ENCODE results near the gene CROCC. TPM values are rescaled to one million over a fixed set of nuclear protein-coding genes. Genes with fewer than 3 reads are reported as not detected.

Gene CROCC
- total RNA-seq, 4 donors from 2014 or later: 13.0 to 149 (median 23.7) TPM

GRCh38 chr1:16976966-16977365 lies 55.2 kb downstream of the CROCC start:
- intact Hi-C loops (cut with DNase I; ENCODE audit: low total_unique reads) (no loop called here), in situ Hi-C loops (cut with MboI; ENCODE audit: low pct_ligation_motif_present in 1 of 4, low pct_unique_long_range_greater_than_20kb in 1 of 4, low sequenced_read_pairs in 3 of 4) (no loop called here)
- no peaks in the 10 kb centered on the region for H3K36me3 ChIP-seq
- no peak overlapping the region for H3K4me3 ChIP-seq
- TF ChIP-seq CTCF (IDR thresholded peaks at IDR 0.05) (no peak), POLR2A (IDR thresholded peaks at IDR 0.05) (no peak), POLR2AphosphoS5 (IDR thresholded peaks at IDR 0.05) (no peak), EP300 (IDR thresholded peaks at IDR 0.05; ENCODE audit: low read depth) (no peak)
- WGBS, 2 donors (ENCODE audit: low coverage in 1 of 2): 87% methylated on average over 16 of the region's 16 CpGs; no CpG with 5 or more reads in 1 of the 2 donors
- no peaks in the 10 kb centered on the region for H3K9me3 ChIP-seq
- H3K4me1 ChIP-seq: peaks cover 3 to 32% (median 15%) of the 10 kb centered on the region in 4 donors
- no peak overlapping the region for H3K27ac ChIP-seq
- H3K27me3 ChIP-seq: peaks cover 30% of the 10 kb centered on the region
- no peak for DNase-seq

GRCh38 chr1:16977377-16977776 lies 55.6 kb downstream of the CROCC start:
- in situ Hi-C loops (cut with MboI; ENCODE audit: low pct_ligation_motif_present in 1 of 4, low pct_unique_long_range_greater_than_20kb in 1 of 4, low sequenced_read_pairs in 3 of 4) (no loop called here), intact Hi-C loops (cut with DNase I; ENCODE audit: low total_unique reads) (no loop called here)
- no peaks in the 10 kb centered on the region for H3K9me3 ChIP-seq
- TF ChIP-seq EP300 (IDR thresholded peaks at IDR 0.05; ENCODE audit: low read depth) (no peak), CTCF (IDR thresholded peaks at IDR 0.05) (no peak), POLR2A (IDR thresholded peaks at IDR 0.05) (no peak), POLR2AphosphoS5 (IDR thresholded peaks at IDR 0.05) (no peak)
- H3K27me3 ChIP-seq: peaks cover 32% of the 10 kb centered on the region
- no peaks in the 10 kb centered on the region for H3K36me3 ChIP-seq
- no peak overlapping the region for H3K4me3 ChIP-seq
- no peak for DNase-seq
- peaks cover 3 to 32% (median 15%) of the 10 kb centered on the region in 4 donors for H3K4me1 ChIP-seq
- WGBS, 2 donors (ENCODE audit: low coverage in 1 of 2): 87% methylated on average over 4 of the region's 5 CpGs; no CpG with 5 or more reads in 1 of the 2 donors
- H3K27ac ChIP-seq: no peak overlapping the region

GRCh38 chr1:16978139-16978538 lies 56.4 kb downstream of the CROCC start:
- no peak for TF ChIP-seq CTCF (IDR thresholded peaks at IDR 0.05)
- intact Hi-C loops (cut with DNase I; ENCODE audit: low total_unique reads): no loop called here
- WGBS, 2 donors (ENCODE audit: low coverage in 1 of 2): 69 to 80% methylated on average over 1 to 4 of the region's 4 CpGs
- H3K4me3 ChIP-seq: no peak overlapping the region
- no peak for DNase-seq
- H3K36me3 ChIP-seq: no peaks in the 10 kb centered on the region
- peaks cover 34% of the 10 kb centered on the region for H3K27me3 ChIP-seq
- peak overlapping the region in 3 of 4 donors; percentile 31 to 80 (median 33) for H3K27ac ChIP-seq
- in situ Hi-C loops (cut with MboI; ENCODE audit: low pct_ligation_motif_present in 1 of 4, low pct_unique_long_range_greater_than_20kb in 1 of 4, low sequenced_read_pairs in 3 of 4): no loop called here
- H3K9me3 ChIP-seq: no peaks in the 10 kb centered on the region
- H3K4me1 ChIP-seq: peaks cover 3 to 32% (median 15%) of the 10 kb centered on the region in 4 donors

- H3K27ac ChIP-seq: peak overlapping the region; percentile 53 to 80 (median 59)
- WGBS, 2 donors (ENCODE audit: low coverage in 1 of 2): 60% methylated on average over 20 of the region's 20 CpGs; no CpG with 5 or more reads in 1 of the 2 donors
- peaks cover 34% of the 10 kb centered on the region for H3K27me3 ChIP-seq
- H3K4me1 ChIP-seq: peaks cover 3 to 32% (median 15%) of the 10 kb centered on the region in 4 donors
- in situ Hi-C loops (cut with MboI; ENCODE audit: low pct_ligation_motif_present in 1 of 4, low pct_unique_long_range_greater_than_20kb in 1 of 4, low sequenced_read_pairs in 3 of 4) (no loop called here), intact Hi-C loops (cut with DNase I; ENCODE audit: low total_unique reads) (no loop called here)
- no peak for TF ChIP-seq CTCF (IDR thresholded peaks at IDR 0.05)
- no peak for TF ChIP-seq POLR2AphosphoS5 (IDR thresholded peaks at IDR 0.05)
- no peak for TF ChIP-seq EP300 (IDR thresholded peaks at IDR 0.05; ENCODE audit: low read depth)
- no peak for TF ChIP-seq POLR2A (IDR thresholded peaks at IDR 0.05)
- peak; percentile 29 for DNase-seq
- H3K36me3 ChIP-seq: no peaks in the 10 kb centered on the region
- H3K4me3 ChIP-seq: peak overlapping the region in 2 of 4 donors; percentile 48 to 49
- H3K9me3 ChIP-seq: no peaks in the 10 kb centered on the region
Observed at GRCh38 chr1:16978567-16979474, 57.1 kb downstream of the CROCC start.

All from transverse colon (tissue), 4 donors.